Stimulated activated CD8-positive, alpha-beta memory T cell treated with anti-CD3 and anti-CD28 coated beads, Interleukin-15, amount 100 ng/mL, for 48 hours (primary cell): Measurements from ENCODE around the gene VEGFB.
"Not testable (repeated sequence)": the region's sequence is repeated elsewhere in the genome, so short reads cannot be mapped to it uniquely, and the experiment has no call there.

Experiments
- DNase-seq, 2 donors: peaks; one replicate each; pipeline ENCODE4 v3.0.0-alpha.2; 2020; ENCODE audit warnings: low read depth in 2 of 2

Gene VEGFB

DNA sequence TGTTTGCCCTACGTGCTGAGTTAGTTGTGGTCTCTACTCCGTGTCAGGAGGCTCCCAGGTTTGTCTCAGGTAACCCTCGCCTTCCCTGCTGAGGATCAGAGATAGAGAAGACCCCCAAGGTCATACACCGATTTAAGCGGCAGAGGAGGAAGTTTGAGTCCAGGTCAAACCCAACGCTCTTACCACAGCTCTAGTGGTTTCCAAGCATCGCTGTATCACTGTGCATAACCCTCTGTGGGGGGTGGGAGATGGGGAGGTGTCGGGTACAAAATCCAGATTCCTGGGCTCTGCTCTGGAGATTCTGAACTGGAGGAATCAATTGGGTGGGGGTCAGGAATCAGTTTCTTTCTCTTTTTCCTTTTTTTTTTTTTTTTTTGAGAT is 3.4 kb upstream of the VEGFB start:
- no peak for DNase-seq

GRCh38 chr11:64231546-64231945 is 2.8 kb upstream of the VEGFB start:
- DNase-seq: no peak

- DNase-seq: no peak
These were observed 2.0 kb upstream of the VEGFB start for GRCh38 chr11:64232182-64232966.

DNA sequence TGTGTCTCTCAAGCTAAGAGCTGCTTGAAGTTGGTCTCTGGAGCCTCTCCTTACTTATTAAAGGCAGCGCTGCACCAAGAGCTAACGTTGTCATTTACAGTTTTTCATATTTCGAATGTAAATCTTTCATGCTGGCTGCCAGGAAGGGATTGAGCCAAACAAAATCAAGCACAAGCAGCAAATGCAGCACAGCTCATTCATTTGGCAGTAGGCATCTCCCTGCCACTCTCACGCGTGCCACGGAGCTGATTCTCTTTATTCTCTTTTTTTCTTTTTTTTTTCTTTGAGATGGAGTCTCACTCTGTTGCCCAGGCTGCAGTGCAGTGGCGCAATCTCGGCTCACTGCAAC is 1.4 kb upstream of the VEGFB start:
- DNase-seq: no peak

DNA sequence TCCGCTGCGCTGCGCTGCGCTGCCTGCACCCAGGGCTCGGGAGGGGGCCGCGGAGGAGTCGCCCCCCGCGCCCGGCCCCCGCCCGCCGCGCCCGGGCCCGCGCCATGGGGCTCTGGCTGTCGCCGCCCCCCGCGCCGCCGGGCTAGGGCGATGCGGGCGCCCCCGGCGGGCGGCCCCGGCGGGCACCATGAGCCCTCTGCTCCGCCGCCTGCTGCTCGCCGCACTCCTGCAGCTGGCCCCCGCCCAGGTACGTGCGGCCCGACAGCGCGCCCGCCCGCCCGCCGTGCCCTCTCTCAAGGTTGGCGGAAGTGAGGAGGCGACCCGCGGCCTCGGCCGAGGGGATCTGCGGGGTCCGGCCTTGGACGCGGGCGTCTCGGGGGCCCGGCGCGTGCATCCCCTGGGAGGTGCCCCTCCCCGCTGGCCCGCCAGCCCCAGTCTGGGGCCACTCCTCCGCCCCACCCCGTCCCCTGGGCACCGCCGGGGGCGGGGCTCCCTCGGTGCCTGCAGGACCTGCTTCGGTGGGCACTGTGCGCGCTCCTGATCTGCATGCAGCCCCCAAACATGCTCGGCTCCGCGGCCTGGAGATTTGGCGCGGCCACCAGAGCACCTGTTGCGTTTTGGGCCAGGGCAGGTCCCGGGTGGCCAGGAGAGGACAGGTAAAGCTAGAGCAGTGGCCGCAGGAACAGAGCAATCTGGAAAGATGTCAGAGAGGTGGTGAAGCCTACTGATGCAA is 429 bp downstream of the VEGFB start:
- DNase-seq: no peak

DNA sequence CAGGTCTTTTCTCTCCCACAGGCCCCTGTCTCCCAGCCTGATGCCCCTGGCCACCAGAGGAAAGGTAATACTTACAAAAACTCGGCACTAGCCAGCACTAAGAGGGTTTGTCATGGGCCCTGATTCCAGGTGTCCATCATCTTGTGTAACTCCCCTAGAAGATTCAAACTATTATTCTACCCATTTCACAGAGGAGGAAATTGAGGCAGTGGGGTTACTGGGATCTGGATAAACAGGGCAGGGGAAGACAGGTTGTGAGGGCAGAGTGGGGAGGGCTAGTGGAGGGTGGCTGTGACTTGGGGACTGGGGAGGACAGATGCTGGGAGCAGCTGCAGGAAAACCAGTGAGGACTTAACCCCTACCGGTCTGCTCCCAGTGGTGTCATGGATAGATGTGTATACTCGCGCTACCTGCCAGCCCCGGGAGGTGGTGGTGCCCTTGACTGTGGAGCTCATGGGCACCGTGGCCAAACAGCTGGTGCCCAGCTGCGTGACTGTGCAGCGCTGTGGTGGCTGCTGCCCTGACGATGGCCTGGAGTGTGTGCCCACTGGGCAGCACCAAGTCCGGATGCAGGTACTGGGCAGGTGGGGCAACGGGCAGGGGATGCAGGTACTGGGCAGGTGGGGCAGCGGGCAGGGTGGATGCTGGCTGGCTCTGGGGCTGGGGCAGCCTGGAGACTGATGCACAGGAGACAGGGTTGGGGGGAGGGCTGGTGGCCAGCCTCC is 1.2 kb downstream of the VEGFB start:
- DNase-seq: no peak

- no peak for DNase-seq
These were observed 3.1 kb downstream of the VEGFB start for GRCh38 chr11:64237484-64237951.

- no peak for DNase-seq
These were observed 3.7 kb downstream of the VEGFB start for GRCh38 chr11:64238076-64238475.

- no peak for DNase-seq
These were observed 4.6 kb downstream of the VEGFB start for GRCh38 chr11:64238999-64239398.

GRCh38 chr11:64239662-64240434 is 5.5 kb downstream of the VEGFB start:
- no peak for DNase-seq

DNA sequence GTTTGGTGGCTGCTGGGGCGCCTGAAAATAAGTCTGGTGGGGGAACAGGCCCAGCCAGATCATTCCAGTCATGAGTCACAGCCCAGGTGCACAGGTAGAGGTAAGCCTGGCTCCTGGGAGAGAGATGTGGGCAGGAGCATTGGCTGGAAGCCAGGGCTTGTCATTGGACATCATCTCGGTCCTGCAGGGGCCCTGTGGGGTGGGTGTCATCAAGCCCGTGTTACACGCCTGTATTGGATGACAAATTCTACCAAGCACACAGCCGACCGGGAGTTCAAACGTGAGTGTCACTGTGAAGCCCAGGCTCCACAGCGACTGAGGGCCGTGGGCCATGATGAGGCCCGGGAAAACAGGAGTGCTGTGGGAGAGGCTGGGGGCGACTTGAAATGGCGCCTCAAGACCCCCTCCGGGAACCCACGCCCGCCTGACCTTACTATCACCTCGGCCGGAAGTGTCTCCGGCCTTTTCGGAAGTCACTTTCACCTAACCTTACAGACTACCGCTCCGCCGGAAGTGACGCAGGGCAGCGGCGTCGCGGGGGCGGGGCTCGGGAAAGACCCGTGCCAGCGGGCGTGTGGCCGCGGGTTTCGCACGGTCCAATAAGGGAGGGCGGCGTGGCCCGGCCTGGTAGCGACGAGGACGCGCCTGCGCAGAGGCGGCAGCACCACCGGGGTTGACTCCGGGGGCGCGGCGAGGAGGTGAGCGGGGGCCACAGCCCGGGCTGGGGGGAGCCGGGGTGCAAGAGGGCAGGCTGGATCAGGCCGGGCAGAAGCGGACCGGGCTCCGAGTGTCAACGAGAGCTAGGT is 6.3 kb downstream of the VEGFB start, which contains the start of gene FKBP2:
Gene FKBP2 (plus strand): TSS at position 661 of the 806 bp plus-strand sequence. CDS start 1,293 bp downstream, outside the sequence.
- DNase-seq: peak; percentile 98 to 99

DNA sequence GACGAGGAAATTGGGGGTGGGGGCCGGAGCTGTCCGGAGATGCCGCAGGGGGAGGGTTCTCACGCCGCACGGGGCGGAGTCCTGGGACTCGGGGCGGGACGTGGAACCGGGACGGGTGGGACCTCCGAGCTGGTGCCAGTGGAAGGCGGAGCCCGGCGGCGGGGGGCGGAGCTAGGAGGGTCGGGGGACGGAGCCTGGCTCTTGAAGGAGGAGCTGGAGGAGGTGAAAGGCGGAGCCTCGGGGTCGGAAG is 6.8 kb downstream of the VEGFB start:
- DNase-seq: peak in 1 of 2 donors; percentile 99

DNA sequence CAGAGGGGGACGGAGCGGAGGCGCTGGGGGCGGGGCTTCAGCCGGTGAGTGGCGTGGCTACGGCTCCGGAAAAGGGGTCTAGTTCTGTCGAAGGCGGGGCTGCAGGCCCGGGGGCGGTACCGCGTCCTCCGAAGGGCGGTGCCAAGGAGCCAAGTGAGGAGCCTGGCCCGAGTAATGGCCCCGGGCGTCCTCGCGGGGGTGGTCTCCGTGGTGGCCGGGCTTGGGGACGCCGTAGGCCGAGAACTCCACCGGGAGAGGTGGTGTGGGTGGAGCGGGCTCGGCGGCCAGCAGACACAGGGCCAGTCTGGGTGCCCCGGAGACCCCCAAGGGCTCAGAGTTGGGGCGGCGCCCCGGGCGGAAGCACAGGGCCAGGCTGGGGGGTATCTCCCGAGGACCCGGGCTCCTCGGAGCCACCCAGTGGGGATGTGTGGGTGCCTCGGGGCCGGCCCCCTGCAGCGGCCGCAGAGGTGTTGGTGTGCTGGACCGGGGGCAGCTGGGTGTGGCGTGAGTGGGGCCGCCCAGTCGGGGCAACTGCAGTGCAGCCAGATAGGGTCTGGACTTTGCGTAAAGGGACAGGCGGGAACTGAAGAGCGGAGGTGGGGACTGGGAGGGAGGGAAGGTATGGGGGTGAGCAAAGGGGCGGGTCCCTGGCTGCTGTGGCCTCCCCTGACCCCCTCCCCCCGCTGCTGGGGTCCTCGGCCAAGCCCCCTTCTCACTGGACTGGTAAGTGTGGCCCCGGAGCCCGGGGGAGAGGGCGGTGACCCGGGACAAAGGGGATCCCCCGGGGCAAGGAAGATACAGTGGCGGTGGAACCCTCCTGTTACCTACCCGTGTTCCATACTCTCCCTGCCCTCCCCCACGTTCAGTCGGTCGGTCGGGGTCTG is 7.3 kb downstream of the VEGFB start:
- DNase-seq: peak in 1 of 2 donors; percentile 100

DNA sequence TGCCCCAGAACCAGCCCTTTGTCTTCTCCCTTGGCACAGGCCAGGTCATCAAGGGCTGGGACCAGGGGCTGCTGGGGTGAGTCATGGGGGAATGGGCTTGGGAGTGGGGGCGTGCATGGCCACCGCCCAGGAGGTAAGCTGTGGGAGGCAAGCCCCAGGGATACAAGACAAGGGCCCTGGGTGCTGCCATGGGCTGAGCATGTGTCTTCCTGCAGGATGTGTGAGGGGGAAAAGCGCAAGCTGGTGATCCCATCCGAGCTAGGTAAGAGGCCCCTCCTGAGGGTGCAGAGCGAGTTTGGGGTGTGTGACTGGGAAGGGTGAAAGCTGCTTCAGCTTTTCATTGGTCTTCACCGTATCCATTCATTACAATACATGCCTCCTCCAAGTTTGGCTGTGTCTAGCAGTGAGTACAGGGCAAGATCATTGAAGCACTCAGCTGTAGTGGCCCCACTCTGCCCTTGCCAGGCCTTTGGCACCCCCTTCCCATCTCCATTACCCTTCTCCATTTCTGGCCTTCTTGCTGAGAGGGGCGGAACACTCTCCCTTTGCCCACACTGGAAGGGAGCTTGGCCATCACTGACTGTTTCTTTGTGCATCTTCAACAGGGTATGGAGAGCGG is 9.0 kb downstream of the VEGFB start:
- DNase-seq: no peak

DNA sequence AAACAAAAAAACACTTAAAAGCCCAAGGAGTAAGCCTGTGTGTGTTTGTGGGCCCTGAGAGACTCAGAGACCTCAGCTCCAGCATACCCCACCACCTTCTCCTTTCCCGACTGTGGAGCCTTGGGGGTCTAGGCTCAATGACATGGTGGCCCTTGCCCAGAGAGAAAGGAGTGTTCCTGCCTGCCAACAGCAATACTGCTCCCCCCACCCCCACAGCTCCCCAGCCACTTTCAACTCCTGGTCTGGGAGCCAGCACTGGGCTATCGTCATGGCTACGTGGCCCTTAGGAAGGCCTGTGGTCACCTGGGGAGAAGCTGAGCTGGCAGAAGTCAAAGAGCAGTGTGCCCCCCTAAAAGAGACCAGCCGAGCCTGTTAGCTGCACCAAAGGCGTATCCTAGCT is 9.7 kb downstream of the VEGFB start:
- DNase-seq: no peak

DNA sequence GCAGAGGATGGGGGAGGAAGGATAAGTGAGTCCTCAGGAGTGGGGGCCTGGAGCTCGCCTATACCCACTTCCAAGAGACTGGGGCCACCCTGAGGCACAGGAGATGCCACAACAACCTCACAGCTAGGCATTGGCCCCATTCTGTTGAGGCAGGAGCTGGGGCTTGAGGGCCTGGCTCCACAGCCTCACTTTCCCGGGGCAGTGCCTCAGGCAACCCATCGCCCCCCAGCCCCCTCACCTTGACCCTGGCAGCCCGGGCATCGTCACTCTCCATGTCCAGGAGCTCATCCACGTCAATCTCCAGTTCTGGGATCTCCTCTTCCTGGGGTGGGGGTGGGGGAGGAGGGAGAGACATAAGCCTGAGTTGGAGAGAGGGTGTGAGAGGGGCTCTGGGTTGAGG is 10.6 kb downstream of the VEGFB start:
- DNase-seq: no peak

- no peak for DNase-seq
These were observed 11.0 kb downstream of the VEGFB start for GRCh38 chr11:64245401-64245796.

- peak; percentile 71 to 73 for DNase-seq
These were observed 11.6 kb downstream of the VEGFB start for GRCh38 chr11:64245797-64246620.

DNA sequence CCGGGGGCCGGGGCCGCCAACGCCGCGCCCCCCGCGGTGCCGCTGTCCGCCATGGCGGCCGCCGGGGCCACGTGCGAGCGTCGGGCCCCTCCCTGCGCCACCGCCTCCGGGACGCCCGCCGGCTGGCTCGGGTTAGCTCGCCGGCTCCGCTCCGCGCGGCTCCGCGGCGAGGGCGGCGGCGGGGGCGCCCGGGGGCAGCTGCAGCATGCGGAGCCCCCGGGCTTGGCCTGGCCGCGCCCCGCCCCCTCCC is 12.2 kb downstream of the VEGFB start:
- DNase-seq: not testable (repeated sequence)
